Measurements from ENCODE around the gene RAVER2.
"Not testable (repeated sequence)": the region's sequence is repeated elsewhere in the genome, so short reads cannot be mapped to it uniquely, and the experiment has no call there.

The RAVER2 gene

DNA sequence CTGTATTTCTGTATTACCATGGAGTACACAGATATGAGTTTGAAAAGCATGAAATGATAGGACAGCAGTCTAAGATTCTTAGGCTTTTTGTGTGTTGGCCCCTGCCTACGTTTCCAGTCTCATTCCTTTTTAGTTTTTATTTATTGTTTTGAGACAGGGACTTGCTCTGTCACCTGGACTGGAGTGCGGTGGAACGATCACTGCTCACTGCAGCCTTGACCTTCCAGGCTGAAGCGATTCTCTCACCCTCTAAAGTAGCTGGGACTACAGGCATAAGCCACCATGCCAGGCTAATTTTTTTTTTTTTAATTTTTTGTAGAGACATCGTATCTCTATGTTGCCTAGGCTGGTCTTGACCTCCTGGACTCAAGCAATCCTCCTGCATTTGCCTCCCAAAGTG is 3.8 kb downstream of the RAVER2 start:
- DNase-seq: no peak

GRCh38 chr1:64750092-64750491 is 5.2 kb downstream of the RAVER2 start:
- no peak for DNase-seq

DNA sequence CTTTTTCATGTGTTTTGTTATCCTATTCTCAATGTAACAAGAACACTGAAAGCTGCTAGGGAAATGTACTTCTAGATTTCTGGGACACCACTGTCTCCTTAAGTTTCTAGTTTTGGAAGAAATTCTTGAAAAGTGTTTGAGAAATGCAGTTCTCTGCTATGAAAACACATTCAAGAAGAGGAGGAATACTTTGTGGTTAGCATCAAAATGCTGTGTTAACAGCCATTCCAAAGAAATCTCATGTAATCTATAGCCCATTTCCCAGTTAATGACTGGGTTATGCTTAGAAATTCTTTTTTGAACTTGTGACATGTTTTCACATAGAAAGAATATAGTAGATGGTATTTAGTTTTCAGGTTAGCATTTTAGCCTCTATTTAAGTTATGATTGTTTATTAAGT is 6.0 kb downstream of the RAVER2 start:
- no peak for DNase-seq

GRCh38 chr1:64754173-64754572 is 9.3 kb downstream of the RAVER2 start:
- DNase-seq: no peak

GRCh38 chr1:64755361-64755760 is 10.5 kb downstream of the RAVER2 start:
- peak; percentile 12 for DNase-seq

- no peak for DNase-seq
Measured at GRCh38 chr1:64756770-64757169, 11.9 kb downstream of the RAVER2 start.

DNA sequence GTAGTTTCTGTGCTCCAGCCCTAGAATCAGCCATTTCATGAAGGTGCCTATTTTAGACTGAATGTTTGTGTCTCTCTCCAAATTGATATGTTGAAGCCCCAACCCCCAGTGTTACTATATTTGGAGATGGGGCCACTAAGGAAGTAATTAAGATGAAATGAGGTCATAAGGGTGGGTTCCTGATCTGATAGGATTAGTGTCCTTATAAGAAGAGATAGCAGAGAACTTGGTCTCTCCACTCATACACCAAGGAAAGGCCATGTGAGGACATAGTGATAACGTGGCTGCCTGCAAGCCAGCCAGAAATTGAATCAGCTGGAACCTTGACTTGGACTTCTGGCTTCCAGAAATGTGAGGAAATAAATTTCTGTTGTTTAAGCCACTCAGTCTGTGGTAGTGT is 12.3 kb downstream of the RAVER2 start:
- peak; percentile 79 for DNase-seq

DNA sequence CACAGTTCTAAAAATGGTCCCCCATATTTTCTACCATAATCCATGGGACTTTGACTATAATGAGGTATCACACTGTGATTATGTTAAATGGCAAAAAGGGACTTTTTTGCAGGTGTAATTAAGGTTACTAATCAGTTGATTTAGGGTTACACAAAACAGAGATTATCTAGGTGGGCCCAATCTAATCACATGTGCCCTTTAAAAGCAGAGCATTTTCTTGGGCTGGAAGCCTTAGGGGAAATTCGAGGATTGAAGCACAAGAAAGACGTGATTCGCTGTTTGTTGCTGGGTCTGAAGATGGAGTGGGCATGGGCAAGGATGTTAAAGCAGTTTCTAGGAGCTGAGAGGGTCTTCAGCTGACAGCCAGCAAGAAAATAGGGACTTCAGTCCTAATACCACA is 13.4 kb downstream of the RAVER2 start:
- no peak for DNase-seq

GRCh38 chr1:64759968-64760367 is 15.1 kb downstream of the RAVER2 start:
- peak; percentile 20 for DNase-seq

GRCh38 chr1:64765012-64765411 is 20.1 kb downstream of the RAVER2 start:
- no peak for DNase-seq

DNA sequence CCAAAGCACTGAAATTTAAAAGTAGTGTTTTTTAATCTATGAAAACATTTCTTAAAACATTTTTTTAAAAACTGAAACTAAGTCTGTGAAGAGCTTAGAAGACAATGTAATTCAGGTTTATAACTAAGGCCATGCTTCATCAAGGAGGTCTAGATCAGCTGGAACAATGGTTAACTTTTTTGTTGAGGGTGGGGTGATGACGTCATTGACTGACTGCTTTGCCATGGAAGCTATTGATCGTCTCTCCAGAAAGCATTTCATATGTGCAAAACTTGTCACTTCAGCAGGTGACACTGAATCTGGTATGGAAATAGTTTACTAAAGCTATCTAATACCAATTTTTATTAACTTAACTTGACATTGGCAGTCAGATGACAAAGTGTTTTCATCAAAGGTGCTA is 21.0 kb downstream of the RAVER2 start:
- no peak for DNase-seq

DNA sequence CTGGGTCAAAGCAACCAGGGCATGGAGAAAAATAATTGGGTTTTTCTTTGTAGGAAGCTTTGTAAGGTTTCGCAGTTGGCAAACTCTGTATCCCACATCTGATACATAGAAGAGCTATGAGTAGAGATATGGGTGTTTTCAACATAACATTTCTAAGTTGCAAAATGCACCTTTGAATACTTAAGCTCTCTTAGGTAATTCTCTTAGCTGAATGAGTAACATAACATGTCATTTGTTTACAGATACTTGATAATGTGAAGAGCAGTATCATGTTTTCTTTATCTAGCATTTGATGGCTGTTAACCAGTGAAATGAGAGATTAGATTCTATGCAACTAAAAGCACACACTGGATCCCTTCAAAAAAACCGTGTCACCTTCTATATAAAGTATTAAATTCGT is 21.6 kb downstream of the RAVER2 start:
- DNase-seq: peak; percentile 14

DNA sequence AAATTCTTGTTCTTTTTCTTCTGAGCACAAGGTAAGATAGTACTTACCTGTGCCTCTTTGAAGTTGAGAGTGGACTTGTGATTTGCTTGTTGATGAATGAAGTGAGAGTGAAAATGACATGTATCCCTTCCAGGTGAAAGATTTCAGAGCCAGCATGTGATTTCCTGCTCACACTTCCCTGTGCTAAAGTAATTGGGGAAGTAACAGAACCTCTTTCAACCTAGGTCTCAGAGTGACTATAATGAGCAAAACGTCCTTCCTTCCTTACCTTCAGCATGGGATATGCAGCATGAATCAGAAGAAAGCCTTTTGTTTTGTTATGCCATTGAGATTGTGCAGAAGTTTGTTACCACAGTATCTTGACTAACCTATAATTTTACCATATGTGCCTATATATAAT is 24.6 kb downstream of the RAVER2 start:
- no peak for DNase-seq

GRCh38 chr1:64769971-64770370 is 25.1 kb downstream of the RAVER2 start:
- no peak for DNase-seq

DNA sequence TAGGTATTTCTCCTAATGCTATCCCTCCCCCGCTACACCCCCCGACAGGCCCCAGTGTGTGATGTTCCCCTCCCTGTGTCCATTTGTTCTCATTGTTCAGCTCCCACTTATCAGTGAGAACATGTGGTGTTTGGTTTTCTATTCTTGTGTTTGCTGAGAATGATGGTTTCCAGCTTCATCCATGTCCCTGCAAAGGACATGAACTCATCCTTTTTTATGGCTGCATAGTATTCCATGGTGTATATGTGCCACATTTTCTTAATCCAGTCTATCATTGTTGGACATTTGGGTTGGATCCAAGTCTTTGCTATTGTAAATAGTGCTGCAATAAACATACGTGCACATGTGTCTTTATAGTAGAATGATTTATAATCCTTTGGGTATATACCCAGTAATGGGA is 28.4 kb downstream of the RAVER2 start:
- not testable (repeated sequence) for DNase-seq

- peak; percentile 33 for DNase-seq
Measured at GRCh38 chr1:64775113-64775512, 30.2 kb downstream of the RAVER2 start.

- DNase-seq: not testable (repeated sequence)
Measured at GRCh38 chr1:64782044-64782443, 37.2 kb downstream of the RAVER2 start.

GRCh38 chr1:64782848-64783247 is 38.0 kb downstream of the RAVER2 start:
- not testable (repeated sequence) for DNase-seq

- DNase-seq: no peak
Measured at GRCh38 chr1:64790832-64791487, 46.1 kb downstream of the RAVER2 start.

GRCh38 chr1:64798872-64799271 is 54.0 kb downstream of the RAVER2 start:
- no peak for DNase-seq

- no peak for DNase-seq
Measured at GRCh38 chr1:64801851-64802523, 57.1 kb downstream of the RAVER2 start.

DNA sequence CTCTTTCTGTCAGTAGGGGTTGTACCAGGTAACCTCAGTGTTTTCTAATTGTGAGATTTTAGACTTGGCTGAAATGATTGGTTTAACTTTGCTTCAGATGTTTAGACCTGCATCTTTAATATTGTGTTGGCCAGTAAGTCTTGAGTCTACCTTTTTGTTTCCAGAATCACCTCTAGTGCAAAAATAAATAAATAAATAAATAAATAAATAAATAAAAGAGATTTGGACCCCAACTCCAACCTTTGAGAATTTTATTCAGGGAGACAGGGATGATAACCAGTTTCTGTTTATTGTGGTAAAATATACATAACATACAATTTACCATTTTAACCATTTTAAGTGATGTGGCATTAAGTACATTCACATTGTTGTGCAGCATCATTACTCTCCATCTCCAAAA is 64.4 kb downstream of the RAVER2 start:
- no peak for DNase-seq

DNA sequence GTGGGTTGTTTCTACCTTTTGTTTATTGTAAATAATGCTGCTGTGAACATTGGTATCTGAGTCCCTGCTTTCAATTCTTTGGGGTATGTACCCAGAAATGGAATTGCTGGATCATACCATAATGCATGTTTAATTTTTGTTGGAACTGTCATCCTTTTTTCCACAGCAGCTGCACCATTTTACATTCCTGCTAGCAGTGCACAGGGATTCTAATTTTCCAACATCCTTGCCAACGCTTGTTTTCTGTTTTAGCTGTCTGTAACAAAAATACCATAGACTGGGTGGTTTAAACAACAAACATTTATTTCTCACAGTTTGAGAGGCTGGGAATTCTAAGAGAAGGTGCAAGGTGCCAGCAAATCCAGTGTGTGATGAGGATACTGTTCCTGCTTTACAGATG is 65.1 kb downstream of the RAVER2 start:
- no peak for DNase-seq

GRCh38 chr1:64811131-64811530 is 66.3 kb downstream of the RAVER2 start:
- no peak for DNase-seq

DNA sequence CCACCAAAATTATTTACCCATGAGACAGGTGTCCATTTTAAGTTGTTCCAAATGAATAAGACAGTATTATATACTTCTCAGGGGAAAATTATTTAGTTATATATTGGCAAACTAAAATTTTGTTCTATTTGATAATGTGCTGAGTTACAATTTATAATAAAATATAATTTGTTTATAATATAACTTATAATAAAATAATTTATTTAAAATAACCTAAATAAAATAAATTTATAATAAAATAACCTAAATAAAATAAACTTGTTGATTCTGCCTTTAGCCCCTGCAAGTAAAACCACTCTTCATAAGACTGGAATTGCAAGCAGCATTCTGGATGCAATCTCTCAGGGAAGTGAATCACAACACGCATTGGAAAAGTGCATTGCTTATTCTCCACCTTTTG is 69.6 kb downstream of the RAVER2 start:
- no peak for DNase-seq
